ENCODE data around the gene ZSCAN18. TPM values are rescaled to one million over a fixed set of nuclear protein-coding genes. Genes with fewer than 3 reads are reported as not detected.

Gene ZSCAN18
- total RNA-seq, 2 experiments from 2014 or later = not detected

- Histone ChIP-seq H3K4me1 (ENCODE audit: insufficient read depth, low read length, poor library complexity, severe bottlenecking) (no peaks in the 10 kb centered on the region), H3K9me2 (ENCODE audit: insufficient read depth, low read length) (no peaks in the 10 kb centered on the region), H4K20me1 (ENCODE audit: insufficient read depth, low read length) (no peaks in the 10 kb centered on the region), H3K4me2 (ENCODE audit: low read length) (no peak overlapping the region), H3K79me2 (ENCODE audit: insufficient read depth, low read depth, low read length) (no peaks in the 10 kb centered on the region), H3K27ac (ENCODE audit: low read depth, low read length, poor library complexity, severe bottlenecking) (no peak overlapping the region), H3K9me3 (ENCODE audit: low read length) (no peaks in the 10 kb centered on the region), H2AFZ (ENCODE audit: low read length) (no peak overlapping the region), H3K4me3 (ENCODE audit: low read depth, low read length, poor library complexity, severe bottlenecking) (no peak overlapping the region), H3K36me3 (ENCODE audit: insufficient read depth, low read length) (no peaks in the 10 kb centered on the region)
- BruUV-seq (replicated peaks) = no TSS peak
- ChIA-PET POLR2A (no interaction called here), CTCF (ENCODE audit: unreplicated experiment) (no interaction called here)
- TF ChIP-seq EZH2phosphoT487 (IDR thresholded peaks at IDR 0.05; ENCODE audit: borderline replicate concordance, low read depth, low read length) (no peak), CTCF (conservative IDR thresholded peaks at IDR 0.05; ENCODE audit: low read length) (no peak)
- intact Hi-C loops (cut with micrococcal nuclease; ENCODE audit: unreplicated experiment) = no loop called here
- no peak for DNase-seq (ENCODE audit: low spot score)
Measured at GRCh38 chr19:58054901-58055874, 42.8 kb downstream of the ZSCAN18 start.

GRCh38 chr19:58053480-58054156 lies 44.4 kb downstream of the ZSCAN18 start:
- no TSS peak for BruUV-seq (replicated peaks)
- ChIA-PET POLR2A (no interaction called here), CTCF (ENCODE audit: unreplicated experiment) (no interaction called here)
- intact Hi-C loops (cut with micrococcal nuclease; ENCODE audit: unreplicated experiment) = no loop called here
- Histone ChIP-seq H3K4me2 (ENCODE audit: low read length) (no peak overlapping the region), H2AFZ (ENCODE audit: low read length) (no peak overlapping the region), H3K27ac (ENCODE audit: low read depth, low read length, poor library complexity, severe bottlenecking) (no peak overlapping the region), H3K4me3 (ENCODE audit: low read depth, low read length, poor library complexity, severe bottlenecking) (no peak overlapping the region), H3K9me2 (ENCODE audit: insufficient read depth, low read length) (no peaks in the 10 kb centered on the region), H3K36me3 (ENCODE audit: insufficient read depth, low read length) (no peaks in the 10 kb centered on the region), H3K9me3 (ENCODE audit: low read length) (no peaks in the 10 kb centered on the region), H3K79me2 (ENCODE audit: insufficient read depth, low read depth, low read length) (no peaks in the 10 kb centered on the region), H4K20me1 (ENCODE audit: insufficient read depth, low read length) (no peaks in the 10 kb centered on the region), H3K4me1 (ENCODE audit: insufficient read depth, low read length, poor library complexity, severe bottlenecking) (no peaks in the 10 kb centered on the region)
- DNase-seq (ENCODE audit: low spot score) = no peak
- no peak for TF ChIP-seq CTCF (conservative IDR thresholded peaks at IDR 0.05; ENCODE audit: low read length)
- TF ChIP-seq EZH2phosphoT487 (IDR thresholded peaks at IDR 0.05; ENCODE audit: borderline replicate concordance, low read depth, low read length) = no peak

GRCh38 chr19:58052256-58052655 lies 45.8 kb downstream of the ZSCAN18 start:
- Histone ChIP-seq H4K20me1 (ENCODE audit: insufficient read depth, low read length) (no peaks in the 10 kb centered on the region), H2AFZ (ENCODE audit: low read length) (no peak overlapping the region), H3K9me2 (ENCODE audit: insufficient read depth, low read length) (no peaks in the 10 kb centered on the region), H3K27ac (ENCODE audit: low read depth, low read length, poor library complexity, severe bottlenecking) (no peak overlapping the region), H3K36me3 (ENCODE audit: insufficient read depth, low read length) (no peaks in the 10 kb centered on the region), H3K9me3 (ENCODE audit: low read length) (no peaks in the 10 kb centered on the region), H3K4me3 (ENCODE audit: low read depth, low read length, poor library complexity, severe bottlenecking) (no peak overlapping the region), H3K4me2 (ENCODE audit: low read length) (no peak overlapping the region), H3K79me2 (ENCODE audit: insufficient read depth, low read depth, low read length) (no peaks in the 10 kb centered on the region), H3K4me1 (ENCODE audit: insufficient read depth, low read length, poor library complexity, severe bottlenecking) (no peaks in the 10 kb centered on the region)
- TF ChIP-seq CTCF (conservative IDR thresholded peaks at IDR 0.05; ENCODE audit: low read length) = no peak
- no peak for TF ChIP-seq EZH2phosphoT487 (IDR thresholded peaks at IDR 0.05; ENCODE audit: borderline replicate concordance, low read depth, low read length)
- no TSS peak for BruUV-seq (replicated peaks)
- ChIA-PET CTCF (ENCODE audit: unreplicated experiment) (no interaction called here), POLR2A (no interaction called here)
- no peak for DNase-seq (ENCODE audit: low spot score)
- intact Hi-C loops (cut with micrococcal nuclease; ENCODE audit: unreplicated experiment) = no loop called here

All from OCI-LY7 (cell line).